Stimulated activated naive CD4-positive, alpha-beta T cell (primary cell): ENCODE measurements around the gene GTPBP3.
A peak's percentile ranks its signal among the peaks of the same experiment; 100 is the strongest.

Experiments used
- DNase-seq, 6 experiments: peaks; one replicate each; lab custom pipeline; 2025; lab: John Stamatoyannopoulos, UW

GTPBP3 gene

DNA sequence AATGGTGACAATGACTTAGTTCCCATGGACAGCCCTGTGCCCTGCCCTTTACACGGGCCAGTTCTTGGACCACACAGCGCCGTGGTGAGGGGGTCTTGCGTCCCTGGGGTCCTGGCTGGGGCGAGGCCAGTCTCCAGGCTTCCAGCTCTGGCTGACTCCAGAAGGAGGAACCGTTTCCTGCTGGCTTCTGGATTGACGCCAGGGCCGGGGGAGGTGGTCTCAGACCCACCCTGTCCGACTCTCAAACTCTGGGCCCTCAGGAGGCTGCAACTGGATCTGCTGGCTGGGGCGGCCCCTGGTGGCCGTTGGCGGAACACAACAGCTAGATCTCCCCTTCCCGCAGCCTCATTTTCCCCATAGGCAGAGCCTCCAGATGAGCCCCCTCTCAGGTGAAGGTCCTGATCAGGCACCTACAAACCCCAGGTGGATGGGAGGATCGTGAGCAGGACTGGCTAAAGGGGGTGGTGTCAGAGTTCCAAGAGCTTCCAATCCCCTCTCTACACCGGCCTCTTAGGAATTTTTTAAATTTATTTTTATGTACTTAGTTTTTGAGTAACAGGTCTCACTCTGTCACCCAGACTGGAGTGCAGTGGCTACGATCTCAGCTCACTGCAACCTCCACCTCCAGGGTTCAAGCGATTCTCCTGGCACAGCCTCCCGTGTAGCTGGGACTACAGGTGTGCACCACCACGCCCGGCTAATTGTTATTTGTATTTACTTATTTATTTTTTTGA, 48.7 kb downstream of the GTPBP3 start:
- peak in 5 of 6 experiments; percentile 35 to 59 (median 41) for DNase-seq

DNA sequence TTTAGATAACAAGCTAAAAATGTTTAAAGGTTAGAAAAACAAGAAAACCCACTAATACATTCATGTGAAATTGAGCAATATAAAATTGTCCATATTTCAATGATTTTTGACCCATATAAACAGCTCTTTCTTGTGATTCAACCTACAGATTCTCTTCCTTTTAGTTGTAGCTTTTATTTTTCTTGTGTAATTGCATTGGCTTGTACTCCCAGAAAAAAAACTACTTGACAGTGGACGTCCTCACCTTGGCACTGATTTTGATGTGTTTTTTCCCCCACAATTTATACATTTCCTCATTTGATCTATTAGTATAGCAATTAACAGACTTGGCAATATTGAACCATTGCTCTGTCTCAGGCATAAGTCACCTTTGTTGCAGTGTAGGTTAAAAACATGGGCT, 51.9 kb downstream of the GTPBP3 start:
- DNase-seq: no peak

DNA sequence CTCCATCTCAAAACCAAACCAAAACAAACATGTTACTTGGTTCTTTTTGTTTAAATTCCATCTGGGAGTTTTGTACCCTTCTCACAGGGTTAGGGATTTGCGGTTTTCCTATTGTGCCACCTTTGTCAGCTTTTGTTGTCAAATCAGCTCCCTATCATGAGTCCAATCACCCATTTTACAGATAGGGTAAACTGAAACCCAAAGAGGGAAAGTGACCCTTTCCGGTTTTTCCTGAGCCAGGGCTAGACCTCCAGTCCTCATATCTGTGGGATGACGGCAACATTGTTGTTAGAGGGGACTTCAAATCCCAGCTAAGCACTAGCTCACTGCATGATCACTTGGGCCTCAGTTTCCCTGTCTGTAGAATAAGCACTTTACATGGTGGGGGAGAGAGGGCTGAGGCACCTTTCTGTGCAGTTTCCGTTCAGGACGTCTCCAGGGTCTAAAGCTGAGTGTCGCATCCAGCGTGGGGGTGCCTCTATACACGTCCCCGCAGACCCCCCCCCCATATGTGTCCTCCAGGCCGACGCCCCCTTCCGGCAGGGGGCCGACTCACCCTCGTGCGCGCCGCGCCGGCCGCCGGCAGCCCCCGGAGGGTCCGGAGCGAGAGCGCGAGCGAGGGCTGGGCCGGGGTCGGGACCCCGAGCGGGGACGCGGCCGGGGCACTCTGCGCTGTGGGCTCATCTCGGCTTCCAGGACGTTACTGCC, 52.8 kb downstream of the GTPBP3 start:
- DNase-seq: peak in 4 of 6 experiments; percentile 2 to 32 (median 26)

DNA sequence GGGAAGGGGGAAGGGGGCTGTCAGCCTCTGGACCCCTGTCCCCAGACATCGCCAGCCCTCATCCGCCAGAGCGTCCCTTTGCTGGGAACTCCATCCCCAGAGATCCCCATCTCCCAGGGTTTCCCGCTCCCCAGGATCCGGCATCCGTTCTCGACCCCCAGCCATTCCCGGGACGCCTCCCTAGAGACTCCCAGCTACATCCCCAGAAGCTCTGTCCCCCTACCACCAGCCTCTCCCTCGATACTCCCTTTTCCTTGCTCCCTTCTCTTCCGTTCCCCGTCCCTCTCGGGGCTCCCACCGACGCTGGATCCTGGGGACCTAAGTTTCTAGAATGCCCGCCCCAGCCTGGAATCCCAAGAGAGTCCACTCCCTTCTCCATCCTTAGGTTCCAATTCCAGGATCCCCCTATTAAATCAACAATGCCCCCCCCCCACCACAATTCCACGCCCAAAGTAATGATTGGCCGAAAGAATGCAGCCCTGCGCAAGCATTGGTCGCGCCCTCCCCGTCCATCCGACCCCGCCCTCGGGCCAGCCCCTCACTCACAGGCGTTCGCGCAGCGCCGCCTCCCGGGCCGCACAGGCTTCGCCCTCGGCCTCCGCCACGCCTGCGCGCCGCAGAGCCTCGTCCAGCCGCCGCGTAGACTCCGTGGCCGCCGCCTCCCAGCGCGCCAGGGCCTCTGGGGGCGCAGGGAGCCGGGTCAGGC, 53.5 kb downstream of the GTPBP3 start:
- DNase-seq: peak; percentile 71 to 87 (median 84)

DNA sequence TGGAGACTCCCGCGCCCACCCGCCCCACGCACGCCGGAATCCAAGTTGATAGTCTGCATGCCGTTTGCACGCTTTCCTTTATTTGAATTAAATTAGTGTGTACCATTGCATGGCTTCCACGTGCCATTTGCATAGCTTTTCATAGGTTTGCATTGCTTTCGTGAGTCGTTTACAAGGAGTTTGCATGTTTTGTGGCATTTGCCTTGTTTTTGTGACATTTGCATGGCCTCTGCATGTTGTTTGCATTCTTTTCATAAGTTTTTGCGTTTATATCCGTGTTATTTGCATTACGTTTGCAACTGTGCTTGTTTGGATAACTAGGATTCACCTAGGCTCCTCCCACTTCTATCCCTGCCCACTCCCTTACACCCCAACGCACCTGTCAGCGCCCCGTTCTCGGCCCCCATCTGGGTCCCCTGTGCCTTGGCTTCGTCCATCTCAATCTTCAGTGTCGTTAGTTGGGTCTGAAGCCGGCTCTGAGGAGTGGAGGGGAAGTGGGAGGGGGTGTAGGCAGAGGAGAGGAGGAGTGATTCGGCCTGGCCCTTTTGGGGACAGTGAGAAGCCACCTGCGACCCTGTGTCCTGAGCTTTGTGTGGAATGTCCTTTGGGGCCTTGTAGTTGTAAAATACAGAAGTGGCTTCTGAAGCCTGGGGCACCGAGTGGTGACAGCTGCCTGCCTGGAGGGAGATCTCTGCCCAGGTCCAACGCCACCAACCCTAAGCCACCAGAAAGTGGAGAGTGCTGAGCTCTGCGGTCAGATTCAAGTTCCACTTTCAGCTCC, 54.2 kb downstream of the GTPBP3 start:
- peak in 1 of 6 experiments; percentile 85 for DNase-seq
